ENCODE results near the gene MPP2. TPM values are rescaled to one million over a fixed set of nuclear protein-coding genes. Genes with fewer than 3 reads are reported as not detected.

The MPP2 gene
- total RNA-seq, 1 donor from 2014 or later: 16.7 TPM

- Histone ChIP-seq H3K36me3 (no peaks in the 10 kb centered on the region), H3K4me3 (no peak overlapping the region), H3K27ac (peak overlapping the region; percentile 31 to 44), H3K9me3 (no peaks in the 10 kb centered on the region), H3K4me1 (peaks cover 0 to 23% of the 10 kb centered on the region in 2 donors), H3K27me3 (no peaks in the 10 kb centered on the region)
- no peak for TF ChIP-seq CTCF (IDR thresholded peaks at IDR 0.05)
- DNase-seq (ENCODE audit: low spot score in 2 of 2): no peak
- intact Hi-C loops (cut with DNase I): no loop called here
These were observed 66.1 kb downstream of the MPP2 start for GRCh38 chr17:43841282-43841681.

GRCh38 chr17:43840814-43841213 is 66.5 kb downstream of the MPP2 start:
- TF ChIP-seq CTCF (IDR thresholded peaks at IDR 0.05): peak; percentile 8 to 17 (median 14)
- H3K9me3 ChIP-seq: no peaks in the 10 kb centered on the region
- no peak overlapping the region for H3K4me3 ChIP-seq
- no peaks in the 10 kb centered on the region for H3K36me3 ChIP-seq
- H3K27ac ChIP-seq: peak overlapping the region; percentile 44
- no peaks in the 10 kb centered on the region for H3K27me3 ChIP-seq
- peaks cover 0 to 20% of the 10 kb centered on the region in 2 donors for H3K4me1 ChIP-seq
- no peak for DNase-seq (ENCODE audit: low spot score in 2 of 2)
- intact Hi-C loops (cut with DNase I): no loop called here

GRCh38 chr17:43839670-43840108 is 67.6 kb downstream of the MPP2 start:
- no peak overlapping the region for H3K4me3 ChIP-seq
- H3K27ac ChIP-seq: no peak overlapping the region
- no peak for TF ChIP-seq CTCF (IDR thresholded peaks at IDR 0.05)
- H3K9me3 ChIP-seq: no peaks in the 10 kb centered on the region
- no peaks in the 10 kb centered on the region for H3K36me3 ChIP-seq
- no peaks in the 10 kb centered on the region for H3K27me3 ChIP-seq
- H3K4me1 ChIP-seq: peaks cover 0 to 20% of the 10 kb centered on the region in 2 donors
- intact Hi-C loops (cut with DNase I): no loop called here
- DNase-seq (ENCODE audit: low spot score in 2 of 2): no peak

GRCh38 chr17:43834106-43834505 is 73.2 kb downstream of the MPP2 start:
- Histone ChIP-seq H3K9me3 (no peaks in the 10 kb centered on the region), H3K36me3 (peaks cover 10 to 12% of the 10 kb centered on the region in 2 donors), H3K4me3 (no peak overlapping the region), H3K27ac (no peak overlapping the region), H3K4me1 (peaks cover 0 to 12% of the 10 kb centered on the region in 2 donors), H3K27me3 (no peaks in the 10 kb centered on the region)
- TF ChIP-seq CTCF (IDR thresholded peaks at IDR 0.05): no peak
- intact Hi-C loops (cut with DNase I): no loop called here
- no peak for DNase-seq (ENCODE audit: low spot score in 2 of 2)

GRCh38 chr17:43832976-43833829 is 74.1 kb downstream of the MPP2 start, which contains the start of gene MPP3:
TSS of gene MPP3 (minus strand) at chr17:43833146. CDS start at chr17:43831906, 1,240 bp downstream.
- peak within 1 kb of the TSS; percentile 73 to 79 for H3K27ac ChIP-seq
- intact Hi-C loops (cut with DNase I): loop anchor here (1.0 to 2.0 kb wide), 2 partner anchors 13 to 54 kb away; partner anchors contain the start of gene DUSP3
- no peaks in the 10 kb centered on the region for H3K9me3 ChIP-seq
- H3K4me3 ChIP-seq: peak within 1 kb of the TSS; percentile 91 to 96
- DNase-seq (ENCODE audit: low spot score in 2 of 2): peak in 1 of 2 donors; percentile 81
- peaks cover 10 to 19% of the 10 kb centered on the region in 2 donors for H3K36me3 ChIP-seq
- H3K4me1 ChIP-seq: peaks cover 0 to 12% of the 10 kb centered on the region in 2 donors
- H3K27me3 ChIP-seq: no peaks in the 10 kb centered on the region
- no peak for TF ChIP-seq CTCF (IDR thresholded peaks at IDR 0.05)

All from ascending aorta (tissue), 2 donors.